HG02884 (cell line): ENCODE measurements around the gene RABGAP1L.

Experiments
- ATAC-seq: cut with Tn5 transposase; IDR thresholded peaks from one replicate; pipeline ENCODE4 v1.9.1; 2021; ENCODE audit warnings: mild to moderate bottlenecking, moderate library complexity; ENCODE audit not compliant: unreplicated experiment

RABGAP1L gene

DNA sequence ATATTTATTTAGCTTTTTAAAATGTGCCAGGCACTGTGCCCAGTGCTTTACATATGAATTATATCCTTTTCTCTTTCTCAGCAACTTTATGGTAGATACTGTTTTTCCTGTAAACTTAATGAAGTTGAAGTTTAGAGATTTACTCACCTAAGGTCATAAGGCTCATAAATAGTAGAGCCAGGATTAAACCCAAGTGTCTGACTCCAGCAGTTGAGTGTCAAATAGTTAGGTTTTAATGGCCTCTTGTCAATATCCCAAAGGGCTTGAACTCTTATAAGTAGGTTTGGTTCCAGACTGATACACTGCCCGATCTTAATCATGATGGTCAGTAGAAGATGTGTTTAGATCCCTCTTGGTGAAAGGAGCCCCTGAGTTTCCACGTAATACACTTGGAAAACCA lies 37.8 kb downstream of the RABGAP1L start:
- ATAC-seq: no peak

DNA sequence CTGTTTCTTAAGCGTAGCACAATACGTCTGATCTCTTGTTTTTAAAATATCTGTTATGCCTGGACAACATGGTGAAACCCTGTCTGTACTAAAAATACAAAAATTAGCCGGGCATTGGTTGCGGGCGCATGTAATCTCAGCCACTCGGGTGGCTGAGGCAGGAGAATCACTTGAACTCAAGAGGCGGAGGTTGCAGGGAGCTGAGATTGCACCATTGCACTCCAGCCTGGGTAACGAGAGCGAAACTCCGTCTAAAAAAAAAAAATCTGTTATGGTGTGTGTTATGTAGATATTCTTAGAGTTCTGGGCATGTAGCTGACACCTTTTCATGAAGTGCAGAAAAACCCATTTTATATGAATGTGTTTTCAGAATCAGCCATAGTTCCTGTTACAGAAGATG lies 38.2 kb downstream of the RABGAP1L start:
- no peak for ATAC-seq

DNA sequence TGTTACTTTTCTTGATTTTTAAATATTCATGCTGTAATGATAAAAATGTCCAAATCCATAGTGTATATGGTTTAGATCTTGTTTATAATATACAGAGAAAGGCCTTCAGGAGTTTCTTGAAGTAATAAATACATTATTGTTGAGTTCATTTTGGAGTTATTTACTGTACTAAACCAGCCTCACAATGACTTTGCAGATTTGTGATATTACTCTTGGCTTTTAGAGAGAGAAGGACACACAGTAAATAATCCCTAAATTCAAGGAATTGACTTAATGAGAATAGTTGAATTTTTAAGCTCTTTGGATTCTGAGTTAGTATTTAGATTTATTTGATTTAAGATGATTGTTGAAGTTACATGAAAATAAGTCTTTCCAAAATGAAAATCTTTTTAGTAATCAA lies 38.9 kb downstream of the RABGAP1L start:
- ATAC-seq: no peak

DNA sequence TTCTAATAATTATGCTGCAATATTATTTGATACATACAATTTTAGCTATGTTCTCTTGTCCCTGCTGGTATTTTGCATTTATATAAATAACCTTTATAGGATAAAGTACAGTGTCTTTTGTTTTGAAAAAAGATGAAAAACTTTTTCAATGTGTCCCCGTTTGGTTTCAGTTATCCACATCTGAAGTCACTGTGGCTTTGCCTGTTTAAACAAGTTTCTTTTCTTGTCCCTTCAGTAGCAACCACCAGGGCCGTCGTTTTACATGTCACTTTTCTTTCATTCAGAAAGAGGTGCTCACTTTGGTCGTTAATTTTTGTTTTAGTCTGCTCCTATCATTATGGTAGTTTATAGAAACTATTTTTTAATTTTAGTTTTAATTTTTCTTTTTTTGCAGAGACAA lies 41.4 kb downstream of the RABGAP1L start:
- no peak for ATAC-seq

DNA sequence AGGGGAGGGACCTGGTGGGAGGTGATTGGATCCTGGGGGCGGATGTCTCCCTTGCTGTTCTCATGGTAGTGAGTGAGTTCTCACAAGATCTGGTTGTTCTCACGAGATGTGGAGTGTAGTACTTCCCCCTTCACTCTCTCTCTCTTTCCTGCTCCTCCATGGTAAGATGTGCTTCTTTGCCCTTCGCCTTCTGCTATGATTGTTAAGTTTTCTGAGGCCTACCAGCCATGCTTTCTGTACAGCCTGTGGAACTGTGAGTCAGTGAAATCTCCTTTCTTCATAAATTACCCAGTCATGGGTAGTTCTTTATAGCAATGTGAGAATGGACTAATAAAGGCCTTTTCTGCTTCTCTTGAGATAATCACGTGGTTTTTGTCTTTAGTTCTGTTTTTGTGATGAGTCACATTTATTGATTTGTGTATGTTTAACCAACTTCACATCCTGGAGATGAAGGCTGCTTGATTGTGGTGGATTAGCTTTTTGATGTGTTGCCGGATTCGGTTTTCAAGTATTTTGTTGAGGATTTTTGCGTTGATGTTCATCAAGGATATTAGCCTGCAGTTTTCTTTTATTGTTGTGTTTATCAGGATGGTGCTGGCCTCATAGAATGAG lies 45.5 kb downstream of the RABGAP1L start:
- no peak for ATAC-seq

DNA sequence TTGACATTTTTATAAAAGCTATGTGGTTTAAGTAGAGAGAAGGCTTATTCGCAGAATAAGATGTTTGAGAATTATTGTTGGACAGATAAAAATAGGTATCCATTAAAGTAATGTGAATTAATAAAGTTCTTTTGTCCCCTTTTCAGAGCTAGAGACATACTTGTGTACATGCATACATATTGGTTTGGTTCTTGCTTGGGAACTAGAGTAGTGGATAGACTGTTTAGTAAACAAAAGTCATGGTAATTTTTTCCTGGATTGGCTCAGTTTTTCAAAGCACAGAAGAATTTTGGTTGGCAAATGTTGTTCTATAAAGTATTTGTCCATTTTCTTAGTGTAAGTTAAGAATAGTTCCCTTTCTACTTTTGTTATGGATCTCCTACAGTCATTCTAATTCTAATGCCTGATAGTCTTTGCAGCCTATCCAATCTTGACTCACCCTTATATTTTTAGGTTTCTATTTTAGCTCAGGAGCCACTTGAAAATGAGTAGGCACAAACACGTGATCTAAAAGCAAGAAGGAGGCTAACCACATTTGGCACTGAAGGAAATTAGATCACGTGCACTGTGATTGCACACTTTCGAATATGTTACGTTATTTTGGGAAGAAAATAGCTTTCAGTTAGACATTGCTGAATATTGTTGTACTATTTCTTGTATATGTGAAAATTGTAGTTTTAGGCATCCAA lies 47.0 kb downstream of the RABGAP1L start:
- no peak for ATAC-seq

DNA sequence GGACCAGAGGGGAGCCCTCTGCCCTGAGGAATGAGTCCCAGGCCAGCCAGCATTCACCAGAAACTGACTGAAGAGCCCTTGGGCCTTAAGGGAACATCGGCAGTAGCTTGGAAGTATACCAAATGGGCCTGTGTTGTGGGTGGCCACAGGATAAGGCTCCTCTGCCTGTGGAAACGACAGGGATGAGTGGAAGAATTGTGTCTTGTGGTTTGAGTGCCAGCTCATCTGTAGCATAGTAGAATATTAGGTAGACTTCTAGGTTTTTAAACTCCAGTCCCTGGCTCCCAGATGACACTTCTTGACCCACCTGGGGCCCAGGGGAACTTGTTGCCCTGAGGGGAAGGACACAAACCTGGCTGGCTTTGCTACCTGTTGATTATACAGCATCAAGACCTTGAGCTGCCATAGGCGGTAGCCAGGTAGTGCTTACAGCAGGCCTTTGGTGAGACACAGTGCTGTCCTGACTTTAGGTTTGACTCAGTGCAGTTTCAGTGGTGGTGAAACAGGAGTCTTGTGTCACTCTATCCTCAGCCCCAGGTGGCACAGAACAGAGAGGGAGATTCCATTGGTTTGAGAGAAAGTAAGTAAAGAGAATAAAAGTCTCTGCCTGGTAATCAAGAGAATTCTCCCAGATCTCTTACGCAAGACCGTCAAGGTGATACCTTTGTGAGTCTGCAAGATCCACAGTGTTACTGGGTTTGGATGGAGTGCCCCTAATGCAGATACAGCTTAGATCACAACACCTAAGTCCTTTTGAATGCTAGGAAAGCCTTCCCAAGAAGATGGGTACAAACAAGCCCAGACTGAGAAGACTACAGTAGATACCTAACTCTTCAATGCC lies 50.2 kb downstream of the RABGAP1L start:
- peak; percentile 89 for ATAC-seq

DNA sequence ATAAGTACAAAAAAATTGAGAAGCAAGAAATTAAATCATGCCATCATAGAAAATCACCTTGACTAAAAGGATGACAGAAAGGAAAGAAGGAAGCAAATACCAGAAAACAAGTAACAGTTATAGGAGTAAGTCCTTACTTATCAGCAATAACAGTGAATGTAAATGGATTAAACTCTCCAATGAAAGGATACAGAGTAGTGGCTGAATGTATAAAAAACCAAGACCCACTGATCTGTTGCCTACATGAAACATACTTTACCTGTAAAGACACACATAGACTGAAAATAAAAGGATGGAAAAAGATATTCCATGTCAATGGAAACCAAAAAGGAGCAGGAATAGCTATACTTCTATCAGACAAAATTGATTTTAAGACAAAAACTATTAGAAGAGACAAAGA lies 52.2 kb downstream of the RABGAP1L start:
- ATAC-seq: no peak

DNA sequence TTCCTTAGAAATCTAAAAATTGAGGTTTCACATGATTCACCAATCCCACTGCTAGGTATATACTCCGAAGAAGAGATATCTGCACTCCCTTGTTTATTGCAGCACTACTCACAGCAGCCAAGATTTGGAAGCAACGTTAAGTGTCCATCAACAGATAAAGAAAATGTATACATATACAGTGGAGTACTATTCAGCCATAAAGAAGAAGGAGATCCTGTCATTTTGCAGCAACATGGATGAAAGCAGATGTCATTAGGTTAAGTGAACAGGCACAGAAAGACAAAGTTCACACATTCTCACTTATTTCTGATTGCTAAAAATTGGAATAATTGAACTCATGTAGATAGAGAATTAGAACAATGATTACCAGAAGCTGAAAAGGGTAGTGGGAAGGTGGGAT lies 56.4 kb downstream of the RABGAP1L start:
- no peak for ATAC-seq

DNA sequence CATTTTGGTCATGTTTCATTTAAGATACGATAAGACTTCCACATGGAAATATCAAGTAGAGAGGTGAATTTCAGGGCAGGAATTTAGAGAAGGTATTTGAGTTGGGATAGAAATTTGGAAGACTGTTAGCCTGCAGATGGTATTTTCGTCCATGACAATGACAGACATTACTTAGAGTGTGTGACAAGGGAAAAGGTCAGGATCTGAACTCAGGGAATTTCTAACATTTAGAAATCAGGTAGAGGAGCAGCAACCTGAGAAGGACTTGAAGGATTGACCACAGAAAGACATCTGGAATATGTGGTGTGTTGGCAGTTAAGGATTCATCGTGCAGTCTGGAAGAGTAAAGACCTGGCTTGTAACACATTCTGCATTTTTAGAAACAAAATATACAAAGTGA lies 57.9 kb downstream of the RABGAP1L start:
- no peak for ATAC-seq

DNA sequence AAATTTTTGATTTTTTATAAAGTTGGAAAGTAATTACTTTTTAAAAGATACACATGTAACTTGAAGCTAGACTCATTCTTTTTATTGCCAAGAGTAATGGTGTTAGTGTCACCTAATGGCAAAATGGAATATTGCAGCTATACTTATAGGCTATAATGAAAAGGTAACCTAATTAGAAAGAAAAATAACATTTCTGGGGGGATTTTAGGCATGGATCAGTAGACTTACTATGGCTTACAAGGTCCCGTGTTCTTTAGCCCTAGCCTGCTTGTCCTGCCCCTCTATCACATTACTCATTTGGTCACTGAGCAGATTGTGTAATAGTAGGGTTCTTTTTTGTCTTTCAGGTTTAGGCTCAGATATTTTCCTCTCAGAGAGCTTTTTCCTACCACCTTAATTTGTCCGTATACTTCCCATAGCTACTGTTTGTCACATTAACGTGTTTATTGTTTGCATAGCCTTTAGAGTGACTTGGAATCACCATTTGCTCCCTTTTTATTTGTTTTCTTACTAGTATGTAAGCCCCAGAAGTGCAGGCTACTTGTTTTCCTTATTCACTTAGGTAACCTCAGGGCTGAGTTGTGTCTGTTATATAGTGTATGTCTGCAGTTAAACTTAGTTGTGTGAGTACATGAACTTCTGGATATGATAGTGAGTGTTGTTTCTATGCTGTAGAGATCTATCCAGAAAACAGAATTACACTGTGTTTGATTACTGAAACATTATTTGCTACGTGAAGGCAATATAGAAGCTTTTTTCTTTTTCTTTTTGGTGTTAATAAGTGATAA lies 58.7 kb downstream of the RABGAP1L start:
- no peak for ATAC-seq

DNA sequence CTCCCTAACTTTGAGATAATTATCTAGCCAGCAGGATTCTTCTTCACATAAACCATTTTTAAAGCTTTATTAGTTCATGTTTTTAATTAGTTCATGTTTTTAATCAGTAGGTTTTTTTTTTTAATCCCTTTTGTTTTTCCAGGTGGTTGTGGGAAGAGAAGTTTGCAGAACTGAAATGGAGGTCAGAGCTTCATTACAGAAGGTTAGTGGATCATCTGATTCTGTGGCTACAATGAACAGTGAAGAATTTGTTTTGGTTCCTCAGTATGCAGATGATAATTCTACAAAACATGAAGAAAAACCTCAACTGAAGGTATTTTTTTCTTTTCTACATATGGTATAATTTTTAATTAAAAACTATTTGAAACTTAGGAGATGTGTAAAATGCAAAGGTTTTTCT lies 59.7 kb downstream of the RABGAP1L start:
- ATAC-seq: no peak

DNA sequence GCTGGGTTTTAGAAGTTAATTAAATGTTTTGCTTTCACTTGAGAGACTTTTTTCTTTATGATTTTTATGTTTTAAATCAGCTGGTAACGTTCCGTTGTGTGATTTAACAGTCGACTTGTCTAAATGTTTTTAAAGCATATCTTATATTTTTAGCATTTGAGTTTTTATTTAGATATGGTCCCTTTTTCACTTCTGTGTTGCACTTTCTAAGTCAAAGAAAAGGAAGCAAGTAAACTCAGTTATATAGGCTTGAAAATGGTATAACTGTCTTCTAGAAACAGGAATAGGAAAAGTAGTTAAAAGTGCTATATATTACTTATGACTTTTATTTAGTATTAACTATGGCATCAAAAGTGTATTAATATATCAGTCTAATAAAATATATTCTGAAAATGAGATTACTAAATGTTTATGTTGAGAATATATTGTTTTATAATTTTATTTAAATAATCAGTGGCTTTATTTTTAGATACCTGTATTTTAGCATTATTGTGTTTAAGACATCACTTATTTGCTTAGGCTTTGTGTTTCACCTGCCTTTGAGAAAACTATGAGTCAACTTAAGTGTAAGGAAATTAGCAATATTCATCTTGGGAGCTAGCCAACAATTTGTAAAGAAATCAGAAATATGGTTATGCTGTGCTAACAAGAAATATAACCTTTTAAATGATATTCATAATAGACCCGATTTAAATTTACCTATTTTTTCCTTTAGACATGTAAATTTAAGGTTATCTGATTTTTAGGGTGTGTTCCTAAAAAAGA lies 60.5 kb downstream of the RABGAP1L start:
- no peak for ATAC-seq

DNA sequence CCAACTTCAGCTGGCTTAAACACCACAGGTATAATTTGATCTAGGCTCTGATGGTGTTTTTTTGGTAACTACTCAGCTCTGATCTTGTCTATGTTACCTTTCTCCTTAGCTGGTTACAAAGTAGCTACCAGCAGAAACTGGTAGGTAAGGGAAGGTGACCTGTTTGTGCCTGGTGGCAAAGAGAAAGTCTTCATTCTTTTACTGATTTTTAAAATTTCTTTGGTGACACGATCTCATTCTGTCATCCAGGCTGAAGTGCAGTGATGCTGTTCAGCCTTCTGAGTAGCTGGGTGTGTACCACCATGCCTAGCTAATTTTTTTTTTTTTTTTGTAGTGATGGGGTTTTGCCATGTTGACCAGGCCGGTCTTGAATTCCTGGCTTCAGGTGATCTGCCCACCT lies 62.4 kb downstream of the RABGAP1L start:
- ATAC-seq: no peak

DNA sequence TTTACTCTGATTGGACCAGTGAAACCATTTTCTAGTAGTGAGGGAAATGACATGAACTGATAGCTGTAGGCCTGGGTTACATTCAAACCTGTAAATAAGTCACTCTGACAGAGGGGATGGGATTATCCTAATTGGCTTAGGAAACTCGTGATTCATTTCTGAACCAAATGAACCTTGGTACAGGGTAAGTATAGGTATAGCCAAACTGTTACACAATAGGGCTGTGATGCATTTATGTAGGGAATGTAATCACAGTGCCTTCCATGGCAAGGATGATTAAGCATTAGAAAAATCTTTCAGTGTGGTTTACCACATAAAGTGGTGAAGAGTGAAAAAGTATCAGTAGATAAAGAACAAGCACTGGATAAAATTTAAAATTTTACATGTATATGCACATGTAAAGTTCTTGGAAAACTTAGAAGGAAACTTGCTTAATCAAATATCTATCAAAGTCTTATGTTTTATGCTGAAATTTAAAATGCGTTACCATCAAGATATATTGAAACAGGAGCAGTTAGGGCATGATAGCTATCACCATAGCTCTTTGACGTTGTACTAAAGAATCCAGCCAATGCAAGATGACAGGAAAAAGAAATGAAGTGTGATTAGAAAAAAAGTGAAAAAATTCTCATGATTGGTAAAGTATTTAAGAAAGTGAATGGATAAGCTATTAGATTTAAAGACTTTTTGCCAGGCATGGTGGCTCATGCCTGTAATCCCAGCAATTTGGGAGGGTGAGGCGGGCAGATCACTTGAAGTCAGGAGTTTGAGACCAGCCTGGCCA lies 63.0 kb downstream of the RABGAP1L start:
- ATAC-seq: no peak

DNA sequence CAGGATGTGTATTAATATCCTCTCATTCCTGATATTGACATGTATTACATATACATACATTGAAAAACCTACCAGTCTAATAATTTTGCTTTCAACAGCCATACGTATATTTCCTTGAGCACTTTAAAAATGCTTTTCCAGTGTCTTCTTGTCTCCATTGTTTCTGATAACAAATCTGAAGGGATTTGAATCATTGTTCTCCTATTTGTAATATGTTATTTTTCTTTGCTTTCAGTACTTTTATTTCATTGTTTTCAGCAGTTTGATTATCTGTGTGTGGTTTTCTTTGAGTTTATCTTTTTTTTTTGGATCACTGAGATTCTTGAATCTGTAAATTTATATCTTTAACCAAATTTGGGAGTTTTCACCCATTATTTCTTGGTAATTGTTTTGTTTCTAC lies 65.3 kb downstream of the RABGAP1L start:
- ATAC-seq: no peak

DNA sequence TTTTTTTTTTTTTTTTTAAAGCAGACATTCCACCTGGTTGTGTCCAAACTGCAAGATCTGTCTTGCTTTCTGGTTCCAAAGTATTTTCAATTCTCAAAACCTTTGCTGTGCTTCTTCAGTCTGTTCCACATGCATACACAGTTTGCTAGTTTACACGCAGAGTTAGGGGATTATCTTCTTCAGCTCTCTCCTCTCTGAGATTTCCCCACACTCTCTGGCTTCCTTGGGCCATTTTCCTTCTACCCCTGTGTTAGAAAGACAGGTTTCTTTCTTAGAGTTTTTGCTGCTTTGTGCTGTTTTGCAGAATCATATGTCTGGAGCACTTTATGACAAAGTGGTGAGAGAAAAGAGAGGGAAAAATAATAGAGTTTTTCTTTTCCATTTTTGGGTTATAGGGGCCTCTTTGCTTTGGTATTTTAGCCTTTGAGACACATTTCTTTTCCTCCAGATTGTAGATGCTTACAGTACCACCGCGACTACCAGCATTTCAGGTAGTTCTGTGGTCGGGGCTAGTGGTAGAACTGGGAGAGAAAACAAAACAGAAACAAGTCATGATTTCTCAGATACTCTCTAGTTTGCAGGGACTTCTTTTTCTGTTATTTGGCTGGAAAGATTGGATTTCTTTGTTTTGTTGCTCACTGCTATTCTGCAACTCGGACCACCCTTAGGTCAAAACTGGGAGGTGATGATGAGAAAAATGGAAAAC lies 66.3 kb downstream of the RABGAP1L start:
- no peak for ATAC-seq

DNA sequence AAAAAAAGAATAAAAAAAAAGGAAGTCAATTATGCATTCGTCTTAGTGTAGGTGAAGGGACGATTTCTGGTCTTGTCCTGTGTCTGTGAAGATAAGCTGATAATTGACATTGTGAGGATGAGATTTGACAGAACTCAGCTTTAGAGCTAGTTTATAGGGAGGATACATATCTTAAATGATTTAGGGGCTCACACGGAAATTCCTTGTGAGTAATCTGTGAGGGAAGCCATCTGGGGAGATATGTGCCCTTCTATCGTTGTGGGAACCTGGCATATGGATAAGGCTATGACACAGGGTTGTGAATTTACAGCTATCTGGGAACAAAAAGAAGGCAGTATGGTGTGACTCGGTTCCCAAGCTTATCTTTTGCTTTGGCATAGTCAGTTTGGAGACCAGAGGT lies 71.1 kb downstream of the RABGAP1L start:
- ATAC-seq: no peak

DNA sequence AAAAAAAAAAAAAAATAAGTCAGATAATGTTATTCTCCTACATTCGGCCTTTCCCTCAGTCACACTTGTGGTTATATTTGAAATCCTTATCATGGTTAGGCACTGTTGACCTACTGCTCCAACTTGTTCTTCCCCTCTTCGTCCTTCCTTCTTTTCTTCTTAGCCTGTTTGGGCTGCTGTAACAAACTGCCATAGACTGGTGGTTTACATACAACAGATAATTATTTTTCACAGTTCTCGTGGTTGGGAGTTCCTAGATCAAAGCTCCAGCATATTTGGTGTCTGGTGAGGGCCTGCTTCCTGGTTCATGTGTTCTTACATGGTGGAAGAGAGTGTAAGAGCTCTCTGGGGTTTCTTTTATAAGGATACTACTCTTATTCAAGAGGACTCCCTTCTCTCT lies 73.4 kb downstream of the RABGAP1L start:
- no peak for ATAC-seq
